ENCODE results near the gene ACOXL.

ACOXL gene

GRCh38 chr2:110759411-110759810, 27.0 kb downstream of the ACOXL start:
- TF ChIP-seq, protein P1, sequence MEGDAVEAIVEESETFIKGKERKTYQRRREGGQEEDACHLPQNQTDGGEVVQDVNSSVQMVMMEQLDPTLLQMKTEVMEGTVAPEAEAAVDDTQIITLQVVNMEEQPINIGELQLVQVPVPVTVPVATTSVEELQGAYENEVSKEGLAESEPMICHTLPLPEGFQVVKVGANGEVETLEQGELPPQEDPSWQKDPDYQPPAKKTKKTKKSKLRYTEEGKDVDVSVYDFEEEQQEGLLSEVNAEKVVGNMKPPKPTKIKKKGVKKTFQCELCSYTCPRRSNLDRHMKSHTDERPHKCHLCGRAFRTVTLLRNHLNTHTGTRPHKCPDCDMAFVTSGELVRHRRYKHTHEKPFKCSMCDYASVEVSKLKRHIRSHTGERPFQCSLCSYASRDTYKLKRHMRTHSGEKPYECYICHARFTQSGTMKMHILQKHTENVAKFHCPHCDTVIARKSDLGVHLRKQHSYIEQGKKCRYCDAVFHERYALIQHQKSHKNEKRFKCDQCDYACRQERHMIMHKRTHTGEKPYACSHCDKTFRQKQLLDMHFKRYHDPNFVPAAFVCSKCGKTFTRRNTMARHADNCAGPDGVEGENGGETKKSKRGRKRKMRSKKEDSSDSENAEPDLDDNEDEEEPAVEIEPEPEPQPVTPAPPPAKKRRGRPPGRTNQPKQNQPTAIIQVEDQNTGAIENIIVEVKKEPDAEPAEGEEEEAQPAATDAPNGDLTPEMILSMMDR (IDR thresholded peaks at IDR 0.05; ENCODE audit: low read depth, low read length, missing control alignments): no peak
- DNase-seq (ENCODE audit: low read depth): no peak

GRCh38 chr2:110764931-110765330, 32.6 kb downstream of the ACOXL start:
- TF ChIP-seq, protein P1 (IDR thresholded peaks at IDR 0.05; ENCODE audit: low read depth, low read length, missing control alignments): no peak
- H3K4me3 ChIP-seq (ENCODE audit: low read depth, low read length): no peak overlapping the region
- DNase-seq (ENCODE audit: low read depth): no peak

More at GRCh38 chr2:110759411-110759810, 27.0 kb downstream of the ACOXL start:
- H3K4me3 ChIP-seq (ENCODE audit: low read depth, low read length): no peak overlapping the region

DNA sequence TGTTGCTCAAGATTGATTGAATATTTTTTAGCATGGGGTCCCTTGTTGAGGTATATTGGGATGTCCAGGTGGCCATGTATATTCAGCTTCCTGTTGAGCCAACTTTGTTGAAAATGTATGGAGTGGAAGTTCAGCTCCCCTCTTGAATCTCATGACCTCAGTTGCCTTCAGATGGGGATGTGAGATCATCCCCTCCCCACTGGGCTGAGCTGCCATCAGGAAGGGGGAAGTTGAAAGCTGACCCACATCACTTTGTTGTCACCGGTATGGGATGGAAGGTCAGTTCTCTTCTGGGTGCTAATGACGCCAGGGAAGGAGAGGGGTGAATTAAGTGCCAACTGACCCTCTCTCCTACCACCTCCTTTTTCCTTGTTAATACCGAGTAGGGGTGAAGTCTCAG, 33.9 kb downstream of the ACOXL start:
- H3K4me3 ChIP-seq (ENCODE audit: low read depth, low read length): no peak overlapping the region
- TF ChIP-seq, protein P1 (IDR thresholded peaks at IDR 0.05; ENCODE audit: low read depth, low read length, missing control alignments): no peak
- DNase-seq (ENCODE audit: low read depth): no peak

GRCh38 chr2:110768591-110768990, 36.2 kb downstream of the ACOXL start:
- TF ChIP-seq, protein P1 (IDR thresholded peaks at IDR 0.05; ENCODE audit: low read depth, low read length, missing control alignments): no peak
- no peak for DNase-seq (ENCODE audit: low read depth)
- no peak overlapping the region for H3K4me3 ChIP-seq (ENCODE audit: low read depth, low read length)

- H3K4me3 ChIP-seq (ENCODE audit: low read depth, low read length): no peak overlapping the region
- DNase-seq (ENCODE audit: low read depth): no peak
- TF ChIP-seq, protein P1 (IDR thresholded peaks at IDR 0.05; ENCODE audit: low read depth, low read length, missing control alignments): no peak
Observed at GRCh38 chr2:110770404-110770958, 38.1 kb downstream of the ACOXL start.

GRCh38 chr2:110770959-110771431, 38.6 kb downstream of the ACOXL start:
- TF ChIP-seq, protein P1 (IDR thresholded peaks at IDR 0.05; ENCODE audit: low read depth, low read length, missing control alignments): no peak
- DNase-seq (ENCODE audit: low read depth): no peak
- no peak overlapping the region for H3K4me3 ChIP-seq (ENCODE audit: low read depth, low read length)
